HepG2 (cell line): ENCODE data around the gene PMIS2. TPM values are rescaled to one million over a fixed set of nuclear protein-coding genes. Genes with fewer than 3 reads are reported as not detected.

Source experiments
- ATAC-seq: fragments of 200-7000 bp; cut with Tn5 transposase; 3 replicates; pipeline ENCODE4 v1.9.1; 2020; ENCODE audit warnings: mild to moderate bottlenecking, moderate library complexity
- BruUV-seq: library from RNA; stranded (reverse); fragments of 400-500 nt; replicated peaks from 2 replicates; lab custom pipeline; 2021; lab: Mats Ljungman, UMichigan
- CTCF ChIA-PET: fragments of 300-600 bp; formaldehyde crosslinking; extraction: SDS; loops from one replicate; lab custom pipeline; 2021; ENCODE audit warnings: low total read pairs, inconsistent platforms, low intra/inter-chr PET ratio; lab: Yijun Ruan, JAX
- POLR2A ChIA-PET: fragments of 350-600 bp; sonication (Branson Sonifier 250); formaldehyde crosslinking; loops from one replicate; lab custom pipeline; 2020; ENCODE audit warnings: antibody characterized with exemption, inconsistent platforms; lab: Yijun Ruan, JAX
- DNase-seq: peaks from one replicate; pipeline ENCODE4 v3.0.0-alpha.2; 2015; ENCODE audit warnings: low spot score
- FAIRE-seq: peaks from 3 replicates; lab custom pipeline; 2011; peaks lifted over from hg19 to GRCh38; lab: Jason Lieb, UNC
- H2AFZ ChIP-seq: one replicate; pipeline ENCODE4 v1.6.1; 2011; ENCODE audit warnings: low read length, inconsistent platforms
- H3K27ac ChIP-seq: fragments of 300-600 bp; 3 replicates; pipeline ENCODE4 v1.8.0; 2011; ENCODE audit warnings: mixed run types, mild to moderate bottlenecking, mixed read lengths, low read length, inconsistent platforms; ENCODE audit not compliant: insufficient read depth; ENCODE audit errors: extremely low read length
- H3K27me3 ChIP-seq, 2 experiments: fragments of 200-600 bp in 1 of 2; 2 replicates in 1 of 2; 3 replicates in 1 of 2; pipeline versions ENCODE4 v1.6.0 to v1.8.0; 2011; ENCODE audit warnings: low read length in 2 of 2, mild to moderate bottlenecking in 2 of 2, moderate library complexity in 2 of 2, inconsistent platforms in 1 of 2; ENCODE audit not compliant: insufficient read depth in 2 of 2, control insufficient read depth in 1 of 2
- H3K36me3 ChIP-seq, 2 experiments: fragments of 200-600 bp in 1 of 2; replicated peaks in 1 of 2; 2 replicates in 1 of 2; 3 replicates in 1 of 2; pipeline versions ENCODE4 v1.5.1 to v1.8.0; 2011; ENCODE audit warnings: low read length in 2 of 2, inconsistent platforms in 1 of 2; ENCODE audit not compliant: insufficient read depth in 2 of 2, control insufficient read depth in 1 of 2
- H3K4me1 ChIP-seq: 2 replicates; pipeline ENCODE4 v1.5.1; 2012; ENCODE audit warnings: low read length, inconsistent platforms; ENCODE audit not compliant: insufficient read depth
- H3K4me2 ChIP-seq: 2 replicates; pipeline ENCODE4 v1.6.0; 2011; ENCODE audit warnings: low read depth, low read length, inconsistent platforms
- H3K4me3 ChIP-seq, 3 experiments: fragments of 200-600 bp in 1 of 3; sonication (generic), shearing (Covaris generic) in 1 of 3; replicated peaks in 1 of 3; 2 replicates each; pipeline ENCODE4 v1.5.1; 2011 to 2016; ENCODE audit warnings: low read length in 3 of 3, inconsistent platforms in 2 of 3, low read depth in 2 of 3, mild to moderate bottlenecking in 2 of 3, control low read depth in 1 of 3, mixed read lengths in 1 of 3; ENCODE audit not compliant: insufficient read depth in 1 of 3
- H3K79me2 ChIP-seq: one replicate; pipeline ENCODE4 v1.6.1; 2011; ENCODE audit warnings: low read length, inconsistent platforms; ENCODE audit not compliant: insufficient read depth
- H3K9ac ChIP-seq: 2 replicates; pipeline ENCODE4 v1.6.0; 2011; ENCODE audit warnings: mild to moderate bottlenecking, low read depth, low read length, inconsistent platforms; ENCODE audit not compliant: insufficient read depth
- H3K9me3 ChIP-seq: 2 replicates; pipeline ENCODE4 v1.5.1; 2012; ENCODE audit warnings: mild to moderate bottlenecking, low read length
- H4K20me1 ChIP-seq: 2 replicates; pipeline ENCODE4 v1.6.0; 2011; ENCODE audit warnings: inconsistent platforms, mild to moderate bottlenecking, low read length, moderate library complexity; ENCODE audit not compliant: insufficient read depth
- FOXA1 ChIP-seq, 2 experiments: fragments of 450-650 bp in 1 of 2; sonication (generic) in 1 of 2; formaldehyde crosslinking in 1 of 2; IDR thresholded peaks; 2 replicates each; pipeline versions ENCODE4 v1.4.0 to v1.6.1; 2016 to 2020; ENCODE audit warnings: missing genetic modification reagents in 1 of 2
- HOXD1 ChIP-seq: sonication (generic); formaldehyde crosslinking; IDR thresholded peaks from 2 replicates; pipeline ENCODE4 v1.5.0; 2020; ENCODE audit warnings: missing genetic modification reagents
- NR2F2 ChIP-seq: IDR thresholded peaks from 2 replicates; pipeline ENCODE4 v1.6.1; 2012; ENCODE audit warnings: low read depth, inconsistent platforms, borderline replicate concordance
- SRSF4 ChIP-seq: fragments of 200-400 bp; formaldehyde crosslinking; IDR thresholded peaks from one replicate; pipeline ENCODE4 v1.6.1; 2018; ENCODE audit warnings: mild to moderate bottlenecking, low read depth, low read length, moderate library complexity; ENCODE audit not compliant: poor library complexity, severe bottlenecking
- TOPORS ChIP-seq: sonication (generic); formaldehyde crosslinking; IDR thresholded peaks from 2 replicates; pipeline ENCODE4 v1.8.0; 2023; ENCODE audit warnings: mild to moderate bottlenecking, missing genetic modification reagents
- ZMYM3 ChIP-seq: sonication (generic); formaldehyde crosslinking; IDR thresholded peaks from 2 replicates; pipeline ENCODE4 v1.5.1; 2020; ENCODE audit warnings: mild to moderate bottlenecking, missing genetic modification reagents
- ZNF101 ChIP-seq: sonication (generic); formaldehyde crosslinking; IDR thresholded peaks from 2 replicates; pipeline ENCODE4 v1.4.0; 2020; ENCODE audit warnings: mild to moderate bottlenecking, low read depth, missing genetic modification reagents, borderline replicate concordance
- ZNF44 ChIP-seq: sonication (generic); formaldehyde crosslinking; IDR thresholded peaks from 2 replicates; pipeline ENCODE4 v1.5.1; 2020; ENCODE audit warnings: mild to moderate bottlenecking, missing genetic modification reagents
- ZNF441 ChIP-seq: sonication (generic); formaldehyde crosslinking; IDR thresholded peaks from 2 replicates; pipeline ENCODE4 v1.7.0; 2021; ENCODE audit warnings: missing genetic modification reagents, borderline replicate concordance
- ZNF589 ChIP-seq: sonication (generic); formaldehyde crosslinking; conservative IDR thresholded peaks from 2 replicates; pipeline ENCODE4 v1.8.0; 2022; ENCODE audit warnings: mild to moderate bottlenecking, moderate library complexity, missing genetic modification reagents
- ZNF644 ChIP-seq: IDR thresholded peaks from 2 replicates; pipeline ENCODE4 v1.6.1; 2016; ENCODE audit warnings: low read depth
- WGBS: methylation state at CpG from one replicate; pipeline ENCODE4 v1.1.6; 2017; ENCODE audit warnings: low lambda C conversion rate; 5-methylcytosine and 5-hydroxymethylcytosine counted together
- in situ Hi-C: cut with HindIII; loops from 2 replicates; pipeline ENCODE4 v1.10.0; 2017; ENCODE audit warnings: low pct_unique_long_range_greater_than_20kb; ENCODE audit not compliant: extremely low pct_ligation_motif_present
- intact Hi-C: fragments of 100-400 bp; cut with micrococcal nuclease; formaldehyde crosslinking; loops from one replicate; pipeline ENCODE4 v1.10.0; 2022; ENCODE audit not compliant: unreplicated experiment
- polyA plus RNA-seq, 8 experiments: library from polyadenylated mRNA; depleted of rRNA in 3 of 8; stranded (reverse) in 7 of 8; unstranded in 1 of 8; fragments of >200 nt; fragmentation: Illumina TruSeq in 4 of 8; extraction: Trizol in 4 of 8; gene quantifications; 2 replicates each; pipeline versions ENCODE4 v1.2.1 to v1.2.3, GENCODE V29; 2011 to 2016; ENCODE audit warnings: low read depth in 4 of 8, missing spikeins in 1 of 8, mixed read lengths in 1 of 8; ENCODE audit not compliant: insufficient read depth in 1 of 8
- total RNA-seq, 5 experiments: library from RNA; depleted of rRNA; stranded (reverse); fragments of >200 nt; fragmentation: Illumina TruSeq; extraction: Trizol; gene quantifications; 2 replicates each; pipeline ENCODE4 v1.2.3, GENCODE V29; 2016; ENCODE audit warnings: low read depth in 1 of 5
- TF ChIP-seq, protein P1 (sequence below): sonication (generic); formaldehyde crosslinking; IDR thresholded peaks from 2 replicates; pipeline ENCODE4 v1.5.0; 2020; ENCODE audit warnings: mild to moderate bottlenecking, missing genetic modification reagents, moderate library complexity
- TF ChIP-seq, protein P2 (sequence below): sonication (generic); formaldehyde crosslinking; IDR thresholded peaks from 2 replicates; pipeline ENCODE4 v1.4.0; 2020; ENCODE audit warnings: low read depth, mild to moderate bottlenecking, missing genetic modification reagents
- TF ChIP-seq, protein P3 (sequence below): IDR thresholded peaks from 2 replicates; pipeline ENCODE4 v1.6.1; 2016; ENCODE audit warnings: mild to moderate bottlenecking

The PMIS2 gene
- total and polyA plus RNA-seq, 2 of the 13 experiments (the other 11 are each of a cell fraction or from before 2014, with no cell fraction given) = not detected

DNA sequence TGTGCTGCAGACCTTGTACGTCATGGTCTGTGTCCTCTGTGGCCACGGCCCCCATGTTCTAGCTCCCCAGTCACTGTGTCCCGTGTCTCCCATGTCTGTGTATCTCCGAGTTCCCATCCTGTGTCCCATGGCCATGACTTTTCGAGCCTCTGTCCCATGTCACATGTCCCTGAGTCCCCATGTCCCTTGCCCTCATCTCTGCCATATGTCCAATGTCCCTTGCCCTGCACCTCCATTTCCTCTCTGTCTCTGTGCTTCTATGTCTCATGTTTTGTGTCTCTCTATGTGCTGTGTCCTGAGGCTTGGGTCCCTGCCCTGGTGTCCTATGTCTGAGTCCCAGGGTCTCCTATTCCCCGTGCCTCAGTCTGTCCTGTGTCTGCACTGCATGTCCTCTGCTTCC, 24.5 kb upstream of the PMIS2 start:
- intact Hi-C loops (no loop called here), in situ Hi-C loops (no loop called here)
- no TSS peak for BruUV-seq

DNA sequence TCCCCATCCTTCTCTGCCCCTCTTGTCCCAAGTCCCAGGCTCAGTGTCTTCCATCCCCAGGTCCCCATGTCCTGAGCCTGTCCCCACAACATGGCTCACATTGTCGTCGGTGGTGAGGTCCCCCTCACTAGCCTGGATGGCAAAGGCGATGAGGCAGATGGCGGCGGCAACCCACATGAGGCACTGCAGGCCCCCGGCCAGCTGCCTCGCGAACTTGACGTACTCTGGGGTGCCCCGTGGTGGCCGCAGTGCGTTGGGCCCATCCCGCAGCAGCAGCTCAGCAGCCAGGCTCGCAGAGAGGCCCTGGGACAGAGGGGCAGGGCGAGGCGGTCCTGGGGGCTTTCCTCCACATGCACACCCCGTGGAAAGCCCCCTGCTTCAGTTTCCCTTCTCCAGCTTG, 23.6 kb upstream of the PMIS2 start:
- Histone ChIP-seq H3K9ac (no peak overlapping the region), H3K9me3 (no peaks in the 10 kb centered on the region), H4K20me1 (no peaks in the 10 kb centered on the region), H3K4me2 (no peak overlapping the region), H3K27ac (no peak overlapping the region), H3K79me2 (no peaks in the 10 kb centered on the region), H3K4me1 (peaks cover 24% of the 10 kb centered on the region), H3K4me3 (no peak overlapping the region), H3K36me3 (no peaks in the 10 kb centered on the region), H3K27me3 (peaks cover 1 to 28% of the 10 kb centered on the region in 2 experiments; a peak in 3 of 5 replicates), H2AFZ (no peak overlapping the region)
- CTCF ChIA-PET = no interaction called here
- intact Hi-C loops = no loop called here
- FAIRE-seq (no peak), ATAC-seq (peak; percentile 12; the same call in 2 of the 3 replicates), DNase-seq (no peak)
- POLR2A ChIA-PET = no interaction called here
- WGBS = 25% methylated on average over 4 of the region's 17 CpGs
- in situ Hi-C loops = no loop called here
- BruUV-seq = no TSS peak
- no peak for TF ChIP-seq ZNF589
- TF ChIP-seq SRSF4 = no peak
- TF ChIP-seq, protein P1, sequence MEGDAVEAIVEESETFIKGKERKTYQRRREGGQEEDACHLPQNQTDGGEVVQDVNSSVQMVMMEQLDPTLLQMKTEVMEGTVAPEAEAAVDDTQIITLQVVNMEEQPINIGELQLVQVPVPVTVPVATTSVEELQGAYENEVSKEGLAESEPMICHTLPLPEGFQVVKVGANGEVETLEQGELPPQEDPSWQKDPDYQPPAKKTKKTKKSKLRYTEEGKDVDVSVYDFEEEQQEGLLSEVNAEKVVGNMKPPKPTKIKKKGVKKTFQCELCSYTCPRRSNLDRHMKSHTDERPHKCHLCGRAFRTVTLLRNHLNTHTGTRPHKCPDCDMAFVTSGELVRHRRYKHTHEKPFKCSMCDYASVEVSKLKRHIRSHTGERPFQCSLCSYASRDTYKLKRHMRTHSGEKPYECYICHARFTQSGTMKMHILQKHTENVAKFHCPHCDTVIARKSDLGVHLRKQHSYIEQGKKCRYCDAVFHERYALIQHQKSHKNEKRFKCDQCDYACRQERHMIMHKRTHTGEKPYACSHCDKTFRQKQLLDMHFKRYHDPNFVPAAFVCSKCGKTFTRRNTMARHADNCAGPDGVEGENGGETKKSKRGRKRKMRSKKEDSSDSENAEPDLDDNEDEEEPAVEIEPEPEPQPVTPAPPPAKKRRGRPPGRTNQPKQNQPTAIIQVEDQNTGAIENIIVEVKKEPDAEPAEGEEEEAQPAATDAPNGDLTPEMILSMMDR = 0 out of 2 replicates have a peak, but pooled peaks have one; percentile 8
- TF ChIP-seq ZNF101 = no peak
- TF ChIP-seq TOPORS = no peak
- TF ChIP-seq HOXD1 (CRISPR knock-in tag) = no peak

More for the DNA sequence above, 24.5 kb upstream of the PMIS2 start:
- Histone ChIP-seq H3K36me3 (no peaks in the 10 kb centered on the region), H3K79me2 (no peaks in the 10 kb centered on the region), H3K4me1 (peaks cover 28% of the 10 kb centered on the region), H3K27me3 (peaks cover 1 to 38% of the 10 kb centered on the region in 2 experiments; a peak in 3 of 5 replicates), H3K27ac (no peak overlapping the region), H2AFZ (no peak overlapping the region), H3K4me2 (no peak overlapping the region)
- ChIA-PET CTCF (no interaction called here), POLR2A (no interaction called here)
- DNase-seq = no peak
- WGBS = 10% methylated on average over 6 of the region's 6 CpGs
- TF ChIP-seq FOXA1 (IDR thresholded peaks at IDR 0.05) (no peak), FOXA1 (CRISPR knock-in tag; IDR thresholded peaks at IDR 0.05) (no peak), ZNF44 (CRISPR knock-in tag) (no peak), NR2F2 (no peak), ZNF644 (CRISPR knock-in tag) (no peak), ZMYM3 (CRISPR knock-in tag) (no peak), ZNF441 (CRISPR knock-in tag) (no peak)
- TF ChIP-seq, protein P2, sequence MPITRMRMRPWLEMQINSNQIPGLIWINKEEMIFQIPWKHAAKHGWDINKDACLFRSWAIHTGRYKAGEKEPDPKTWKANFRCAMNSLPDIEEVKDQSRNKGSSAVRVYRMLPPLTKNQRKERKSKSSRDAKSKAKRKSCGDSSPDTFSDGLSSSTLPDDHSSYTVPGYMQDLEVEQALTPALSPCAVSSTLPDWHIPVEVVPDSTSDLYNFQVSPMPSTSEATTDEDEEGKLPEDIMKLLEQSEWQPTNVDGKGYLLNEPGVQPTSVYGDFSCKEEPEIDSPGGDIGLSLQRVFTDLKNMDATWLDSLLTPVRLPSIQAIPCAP (CRISPR knock-in tag) = no peak
- TF ChIP-seq, protein P3, sequence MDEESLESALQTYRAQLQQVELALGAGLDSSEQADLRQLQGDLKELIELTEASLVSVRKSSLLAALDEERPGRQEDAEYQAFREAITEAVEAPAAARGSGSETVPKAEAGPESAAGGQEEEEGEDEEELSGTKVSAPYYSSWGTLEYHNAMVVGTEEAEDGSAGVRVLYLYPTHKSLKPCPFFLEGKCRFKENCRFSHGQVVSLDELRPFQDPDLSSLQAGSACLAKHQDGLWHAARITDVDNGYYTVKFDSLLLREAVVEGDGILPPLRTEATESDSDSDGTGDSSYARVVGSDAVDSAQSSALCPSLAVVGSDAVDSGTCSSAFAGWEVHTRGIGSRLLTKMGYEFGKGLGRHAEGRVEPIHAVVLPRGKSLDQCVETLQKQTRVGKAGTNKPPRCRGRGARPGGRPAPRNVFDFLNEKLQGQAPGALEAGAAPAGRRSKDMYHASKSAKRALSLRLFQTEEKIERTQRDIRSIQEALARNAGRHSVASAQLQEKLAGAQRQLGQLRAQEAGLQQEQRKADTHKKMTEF (CRISPR knock-in tag) = no peak
- TF ChIP-seq, all 625 proteins: peak for 0
- Histone ChIP-seq H4K20me1 (no peaks in the 10 kb centered on the region), H3K4me3 (no peak overlapping the region), H3K9ac (no peak overlapping the region), H3K9me3 (no peaks in the 10 kb centered on the region)
- ATAC-seq (no peak), FAIRE-seq (no peak)
